HG03442 (cell line): ENCODE results near the gene RECQL5.
A peak's percentile ranks its signal among the peaks of the same experiment; 100 is the strongest.

Source experiments
- ATAC-seq: cut with Tn5 transposase; IDR thresholded peaks from one replicate; pipeline ENCODE4 v1.9.1; 2021; ENCODE audit warnings: mild to moderate bottlenecking, moderate library complexity; ENCODE audit not compliant: unreplicated experiment

The RECQL5 gene

GRCh38 chr17:75688209-75688825 is 21.4 kb upstream of the RECQL5 start:
- no peak for ATAC-seq

DNA sequence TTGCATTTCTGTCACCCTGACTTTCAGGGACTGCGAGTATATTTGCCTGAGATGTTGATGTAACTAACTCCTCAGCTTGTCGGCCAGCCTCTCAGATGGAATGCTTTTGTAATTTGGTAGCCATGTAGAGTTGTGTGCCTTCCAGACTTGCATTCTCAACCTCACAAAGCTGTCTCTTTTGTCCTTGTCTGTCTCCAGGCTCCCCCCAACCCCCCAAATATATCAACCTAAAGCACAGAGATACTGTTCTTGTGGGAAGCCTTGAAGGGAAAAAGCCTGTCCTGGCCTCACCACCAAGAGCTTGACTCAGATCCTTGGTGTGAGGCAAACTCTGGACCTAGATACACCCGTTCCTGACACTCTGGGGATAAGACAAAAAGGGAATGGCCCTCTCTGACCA is 18.5 kb upstream of the RECQL5 start:
- ATAC-seq: no peak

DNA sequence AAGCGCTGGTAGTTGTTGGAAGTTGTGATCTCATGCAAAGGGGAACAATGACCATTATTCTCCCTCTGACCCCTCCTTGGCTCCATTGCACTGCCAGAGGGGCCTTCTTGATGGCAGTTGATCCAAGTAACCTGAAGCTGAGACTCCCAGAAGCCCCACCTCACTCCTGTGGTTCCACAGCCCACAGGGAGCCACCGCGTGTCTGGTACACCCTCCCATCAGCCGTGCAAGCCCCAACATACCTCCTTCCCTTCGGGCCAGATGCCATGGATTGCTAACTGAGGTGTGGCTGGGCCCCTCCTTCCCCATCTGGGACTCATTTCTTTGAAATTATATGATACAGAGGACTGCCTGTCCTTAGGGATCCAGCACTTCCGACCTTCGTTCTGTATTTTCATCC is 18.0 kb upstream of the RECQL5 start:
- ATAC-seq: no peak

GRCh38 chr17:75684249-75684648 is 17.3 kb upstream of the RECQL5 start:
- ATAC-seq: no peak

DNA sequence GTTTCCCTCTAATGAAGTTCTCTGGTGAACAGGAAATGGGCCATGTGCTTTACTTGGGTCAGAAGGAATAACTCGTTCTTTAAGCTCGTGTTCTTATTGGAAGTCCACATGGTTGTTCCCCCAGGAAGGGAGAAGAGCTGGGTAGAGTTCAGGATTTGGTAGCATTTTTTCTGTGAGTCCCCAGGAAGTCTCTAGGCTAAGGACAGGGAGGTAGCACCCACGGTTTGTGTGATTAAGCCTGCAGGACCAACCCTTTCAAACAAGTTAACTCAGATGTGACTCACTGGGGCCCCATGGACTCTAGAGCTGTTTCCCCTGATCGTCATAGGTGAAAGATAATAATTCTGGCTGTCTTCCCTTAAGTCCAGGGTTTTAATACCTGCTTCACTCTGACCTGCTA is 16.6 kb upstream of the RECQL5 start:
- ATAC-seq: no peak

DNA sequence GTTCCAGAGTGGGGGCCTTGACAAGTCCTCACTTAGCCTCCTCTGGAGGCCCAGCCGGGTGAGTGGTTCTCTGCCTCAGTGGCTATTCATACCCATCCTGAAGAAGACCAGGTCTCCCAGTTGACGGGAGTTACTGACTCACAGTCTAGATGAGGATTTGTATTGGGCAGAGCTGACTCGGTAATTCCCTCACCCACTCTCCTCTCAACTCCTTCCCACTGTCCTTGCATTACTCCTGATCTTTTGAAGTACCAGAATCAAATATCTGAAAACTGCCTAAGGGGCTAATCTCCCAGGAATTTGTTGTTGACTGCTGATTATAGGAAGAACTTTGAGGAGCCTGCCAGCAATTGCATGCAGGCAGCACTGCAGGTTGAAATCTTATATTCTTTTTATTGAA is 14.3 kb upstream of the RECQL5 start:
- ATAC-seq: no peak

GRCh38 chr17:75680431-75680830 is 13.5 kb upstream of the RECQL5 start:
- no peak for ATAC-seq

DNA sequence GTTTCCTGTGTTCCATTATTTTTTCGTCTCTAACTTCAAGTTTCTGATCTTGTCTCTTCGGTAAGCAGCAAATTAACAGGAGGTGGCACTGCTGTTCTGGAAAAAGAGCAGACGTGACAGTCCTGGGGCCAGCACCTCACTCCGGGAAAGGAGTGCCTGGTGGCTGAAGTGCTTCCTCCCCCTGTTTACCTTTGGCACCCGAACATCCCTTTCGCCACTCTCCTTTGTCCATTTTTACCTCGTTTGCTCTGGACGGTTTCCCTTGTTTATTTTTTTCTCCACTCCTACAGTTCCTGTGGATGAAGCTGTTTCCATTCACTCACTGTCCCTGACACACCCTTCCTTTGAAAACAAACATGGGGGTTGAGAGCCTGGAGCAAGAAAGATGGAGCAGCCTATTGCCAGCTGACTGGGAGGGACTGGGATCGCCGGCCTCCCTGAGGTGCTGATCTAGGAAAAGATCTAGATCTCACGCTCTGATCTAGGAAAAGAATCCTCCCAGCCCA is 12.8 kb upstream of the RECQL5 start:
- ATAC-seq: no peak

- no peak for ATAC-seq
Observed at GRCh38 chr17:75676461-75676860, 9.5 kb upstream of the RECQL5 start.

- ATAC-seq: no peak
Observed at GRCh38 chr17:75673487-75673886, 6.5 kb upstream of the RECQL5 start.

DNA sequence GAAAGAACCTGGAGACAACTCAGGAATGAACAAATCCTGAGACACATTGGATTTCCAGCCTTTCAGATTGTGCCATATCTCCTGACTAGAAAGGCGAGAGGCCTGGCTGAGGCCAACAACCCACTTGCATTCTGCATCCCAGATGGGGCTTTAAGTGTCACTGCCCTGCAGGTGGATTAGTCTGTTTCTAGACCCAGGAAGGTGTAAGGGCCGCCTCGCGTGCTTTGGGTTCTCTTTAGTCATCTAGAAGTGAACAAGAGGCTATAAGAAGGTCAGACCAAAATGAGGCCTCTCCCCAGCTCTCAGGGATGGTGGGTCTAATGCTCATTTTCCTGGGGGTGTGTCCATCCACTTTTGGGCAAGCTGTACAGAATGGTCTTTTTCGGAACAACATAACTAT is 5.1 kb upstream of the RECQL5 start:
- no peak for ATAC-seq

DNA sequence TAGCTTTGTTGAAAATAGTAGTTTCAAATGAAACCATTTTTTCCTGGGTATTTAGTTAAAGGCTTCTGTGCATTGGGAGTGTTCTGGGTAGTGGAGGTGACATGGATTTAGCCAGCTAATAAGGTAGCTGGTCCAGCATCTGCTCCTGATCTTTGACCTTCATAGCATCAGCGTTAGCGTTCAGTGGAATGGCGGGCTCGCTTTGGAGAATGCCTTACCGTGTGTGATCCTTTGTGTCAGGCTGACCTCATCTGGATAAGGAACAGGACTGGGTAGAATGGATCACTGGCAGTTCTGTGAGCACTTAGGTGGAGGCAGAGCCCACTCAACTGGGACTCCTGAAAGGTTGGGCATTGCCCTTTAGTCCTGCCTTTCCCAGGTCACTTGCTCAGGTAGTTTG is 3.9 kb upstream of the RECQL5 start:
- ATAC-seq: no peak

GRCh38 chr17:75668489-75668888 is 1.5 kb upstream of the RECQL5 start:
- ATAC-seq: no peak

DNA sequence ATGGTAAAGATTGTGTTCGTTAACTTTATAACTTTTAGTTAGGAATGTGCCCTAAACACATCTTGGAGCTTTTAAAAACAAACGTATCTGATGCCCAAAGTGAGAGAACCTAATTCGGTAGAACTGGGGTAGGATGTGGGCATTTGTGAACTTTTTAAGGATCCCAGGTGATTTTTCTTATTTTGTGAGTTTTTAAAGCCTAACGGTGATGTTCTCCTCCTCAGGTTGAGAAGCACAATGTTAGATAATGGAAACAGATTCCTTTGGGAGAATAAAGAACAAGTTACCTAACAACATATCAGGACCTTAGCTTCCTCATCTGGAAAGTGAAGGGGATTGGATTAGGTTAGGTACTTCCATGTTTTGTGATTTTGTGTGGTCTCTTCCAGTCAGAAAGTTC is 871 bp upstream of the RECQL5 start:
- no peak for ATAC-seq

DNA sequence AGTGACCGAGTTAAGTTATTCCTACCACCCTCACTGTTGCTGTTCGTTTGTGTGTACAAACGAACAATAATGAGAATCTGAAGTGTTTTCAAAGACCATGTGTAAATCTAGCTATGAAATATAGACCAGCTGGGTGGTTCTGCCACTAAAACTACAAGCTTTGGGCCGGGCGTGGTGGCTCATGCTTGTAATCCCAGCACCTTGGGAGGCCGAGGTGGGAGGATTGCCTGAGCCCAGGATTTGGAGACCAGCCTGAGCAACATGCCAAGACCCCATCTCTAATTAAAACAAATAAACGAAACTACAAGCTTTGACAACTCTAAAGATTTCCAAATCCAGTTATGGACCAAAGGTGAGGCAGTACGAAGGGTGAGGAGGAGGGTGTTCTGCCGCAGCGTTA is 973 bp downstream of the RECQL5 start:
- ATAC-seq: no peak

DNA sequence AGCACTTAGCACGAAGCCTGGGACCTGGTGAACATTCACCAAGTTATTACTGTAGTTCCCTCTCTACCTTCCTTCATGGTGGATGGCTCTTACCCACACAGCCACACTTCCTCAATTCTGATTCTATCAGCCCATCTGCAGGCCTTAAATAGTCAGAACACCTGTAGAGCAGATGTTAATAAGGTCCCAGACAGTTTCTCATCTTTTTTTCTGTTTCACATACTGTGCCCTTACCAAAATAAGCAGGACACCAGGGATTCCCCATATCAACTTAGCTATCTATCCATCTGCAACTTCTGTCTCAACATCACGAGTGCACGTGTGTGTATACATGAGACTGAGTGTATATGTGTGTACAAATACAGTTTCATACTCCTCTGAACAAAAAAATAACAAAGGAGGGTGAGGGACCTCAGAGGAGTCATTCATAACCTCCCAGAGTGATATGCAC is 2.8 kb downstream of the RECQL5 start:
- peak; percentile 53 for ATAC-seq

DNA sequence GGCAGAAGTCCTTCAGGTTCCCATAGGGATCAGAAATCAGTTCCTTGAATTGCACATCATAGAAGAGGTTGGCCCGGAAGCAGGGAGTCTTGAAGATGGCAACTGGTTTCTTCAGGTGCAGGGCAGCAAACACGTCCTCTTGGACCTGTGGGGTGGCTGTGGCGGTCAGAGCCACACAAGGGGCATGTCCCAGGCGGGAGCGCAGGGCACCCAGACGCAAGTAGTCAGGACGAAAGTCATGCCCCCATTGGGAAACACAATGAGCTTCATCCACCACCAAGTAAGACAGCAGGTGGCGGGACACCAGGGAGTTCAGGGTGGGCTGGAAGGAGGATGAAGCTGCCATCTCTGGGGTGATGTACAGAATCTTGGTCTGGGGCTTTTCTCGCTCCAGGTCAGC is 4.4 kb downstream of the RECQL5 start:
- ATAC-seq: no peak

DNA sequence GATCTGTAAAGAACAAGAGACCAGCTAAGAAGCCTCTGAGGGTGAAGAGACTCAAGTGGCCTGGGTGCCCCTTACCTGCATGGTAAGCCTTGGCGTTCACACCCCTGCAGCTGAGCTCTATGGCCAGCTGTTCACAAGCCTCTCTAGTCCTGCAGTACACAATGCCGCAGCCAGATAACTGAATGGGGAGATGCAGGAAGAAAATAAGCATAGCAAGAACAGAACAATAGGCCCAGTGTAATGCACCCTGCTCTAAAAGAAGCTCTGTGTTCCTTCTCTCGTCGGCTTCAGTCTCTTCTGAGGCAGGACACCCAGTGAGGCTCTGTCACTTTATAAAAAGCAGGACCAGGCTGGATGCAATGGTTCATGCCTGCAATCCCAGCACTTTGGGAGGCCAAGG is 5.4 kb downstream of the RECQL5 start:
- no peak for ATAC-seq

DNA sequence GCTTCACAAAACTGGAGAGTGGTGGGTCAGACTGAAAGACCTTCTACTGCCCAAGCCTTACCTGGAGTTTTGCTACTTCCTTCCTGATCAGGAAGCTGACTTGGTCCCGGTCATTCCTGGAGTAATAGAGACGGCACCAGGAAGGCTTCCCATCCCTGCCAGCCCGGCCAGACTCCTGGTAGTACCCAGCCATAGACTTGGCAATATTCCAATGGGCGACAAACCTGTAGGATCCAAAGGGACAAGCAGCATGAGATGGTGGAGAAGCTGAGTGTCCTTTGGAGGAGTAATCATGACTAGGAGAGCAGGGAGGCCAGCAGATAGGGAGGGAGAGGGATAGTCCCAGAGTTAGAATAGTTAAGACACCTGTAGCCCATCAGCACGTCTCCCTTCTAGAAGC is 8.7 kb downstream of the RECQL5 start:
- ATAC-seq: no peak

DNA sequence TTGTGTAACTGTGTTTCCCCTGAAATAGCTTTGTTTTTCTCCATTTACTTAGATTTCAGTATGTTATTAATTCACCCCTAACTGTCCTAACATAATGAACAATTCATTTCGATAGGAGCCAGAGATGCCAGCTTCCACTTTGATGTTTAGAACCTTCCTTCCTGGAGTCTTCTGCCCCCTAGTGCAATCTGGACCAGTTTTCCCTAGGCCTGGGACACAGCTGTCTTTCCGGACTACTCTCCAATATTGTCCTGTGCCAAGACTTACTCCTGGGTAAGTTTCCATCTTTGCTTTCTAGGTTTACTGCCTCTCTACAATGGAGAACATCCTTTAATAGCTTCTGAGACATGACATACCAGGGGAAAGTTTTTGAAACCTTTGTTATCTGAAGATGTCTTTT is 12.8 kb downstream of the RECQL5 start:
- no peak for ATAC-seq

DNA sequence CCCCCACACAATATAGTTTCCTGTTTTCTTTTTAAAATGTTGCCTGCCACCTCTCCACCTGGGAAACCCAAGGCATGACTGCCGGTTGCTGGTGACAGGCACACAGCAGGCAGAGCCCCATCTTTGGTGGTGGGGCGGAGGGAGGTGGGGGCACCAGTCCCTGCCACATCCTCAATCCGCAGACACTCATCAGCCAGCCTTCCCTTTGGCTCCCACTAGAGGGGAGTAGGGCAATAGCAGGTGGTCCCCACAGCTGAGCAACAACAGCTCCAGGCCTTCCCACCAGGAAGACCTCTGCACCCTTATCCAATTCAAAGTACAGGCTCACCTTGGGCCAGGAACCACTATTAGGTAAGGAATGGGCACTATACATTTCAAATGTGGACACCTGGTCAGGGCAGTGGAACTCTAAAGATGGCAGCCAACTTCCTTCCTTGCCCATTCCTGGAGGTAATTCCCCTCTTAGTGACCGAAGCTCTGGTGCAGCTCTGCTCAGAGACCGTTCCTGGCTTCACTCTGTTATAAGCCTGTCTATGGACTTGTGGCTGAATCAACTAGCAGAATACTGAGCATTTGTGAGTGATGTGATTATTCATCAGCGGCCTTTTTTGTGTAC is 13.9 kb downstream of the RECQL5 start:
- ATAC-seq: no peak

DNA sequence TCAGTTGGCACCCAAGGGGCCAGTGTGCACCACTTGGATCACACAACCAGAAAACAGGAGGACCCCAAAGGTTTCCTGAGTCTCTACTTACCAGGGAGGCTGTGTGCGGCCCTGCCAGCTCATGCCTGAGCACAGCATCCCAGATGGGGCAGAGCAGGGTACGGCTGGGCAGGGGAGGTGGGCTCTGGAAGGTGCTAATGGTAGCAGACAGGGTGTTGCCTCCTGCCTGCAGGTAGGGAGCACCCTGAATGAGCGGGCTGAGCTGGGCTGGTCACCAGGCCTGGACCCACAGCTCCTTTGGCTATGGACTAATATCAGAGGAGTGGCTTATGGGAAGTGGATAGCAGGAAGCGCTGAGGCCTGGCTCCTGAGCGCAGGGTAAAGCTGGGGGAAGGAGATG is 14.6 kb downstream of the RECQL5 start:
- ATAC-seq: no peak

- no peak for ATAC-seq
Observed at GRCh38 chr17:75650874-75651273, 16.1 kb downstream of the RECQL5 start.
